DOHH2 (cell line): Measurements from ENCODE around the gene NGEF.

ENCODE experiments used
- CTCF ChIP-seq: fragments of 200-600 bp; sonication (generic); IDR thresholded peaks from one replicate; pipeline ENCODE4 v1.5.1; 2014; ENCODE audit warnings: antibody characterized with exemption, mild to moderate bottlenecking, low read depth, low read length; ENCODE audit not compliant: poor library complexity, severe bottlenecking
- EZH2phosphoT487 ChIP-seq: fragments of 200-600 bp; sonication (generic); IDR thresholded peaks from 2 replicates; pipeline ENCODE4 v1.6.1; 2017; ENCODE audit warnings: borderline replicate concordance, mild to moderate bottlenecking, antibody characterized with exemption, low read length, moderate library complexity, mixed read lengths

- no peak for TF ChIP-seq CTCF
- TF ChIP-seq EZH2phosphoT487: no peak
Measured at GRCh38 chr2:232900811-232901735, 112.0 kb downstream of the NGEF start.
